ENCODE data around the gene TOP3B. TPM values are rescaled to one million over a fixed set of nuclear protein-coding genes. Genes with fewer than 3 reads are reported as not detected.
A peak's percentile ranks its signal among the peaks of the same experiment; 100 is the strongest.

The TOP3B gene
- total RNA-seq, 4 donors from 2014 or later, result 4.6 to 36.6 (median 23.4) TPM

DNA sequence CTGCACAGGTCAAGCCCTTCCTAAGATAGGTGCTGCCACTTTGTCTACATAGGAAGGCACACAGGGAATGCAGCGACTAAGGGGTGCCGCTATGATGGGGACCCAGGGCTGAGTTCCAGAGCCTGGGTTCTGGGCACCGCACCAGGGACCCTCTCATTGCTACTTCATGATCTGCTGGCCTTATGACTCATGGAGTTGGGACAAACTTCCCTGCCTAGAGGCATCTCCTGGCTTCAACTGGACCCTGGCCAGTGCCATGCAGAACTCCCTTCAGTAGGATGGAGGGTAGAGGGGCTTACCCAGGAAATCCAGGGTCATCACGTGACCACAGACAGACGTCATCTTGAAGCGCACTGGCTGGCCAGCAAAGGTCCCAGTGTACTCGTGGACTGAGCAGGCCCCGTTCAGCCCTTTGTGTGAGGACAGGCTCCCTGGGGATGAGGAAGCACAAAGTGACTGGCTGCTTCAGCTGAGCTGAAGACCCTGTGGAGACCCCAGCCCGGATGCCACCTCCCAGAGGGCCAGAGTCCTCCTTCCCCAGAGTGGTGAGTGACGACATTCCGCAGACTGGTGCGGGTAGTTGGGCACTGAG lies 8.4 kb downstream of the TOP3B start:
- Histone ChIP-seq H3K27ac (no peak overlapping the region), H3K4me1 (no peaks in the 10 kb centered on the region), H3K36me3 (peaks cover 17 to 75% (median 26%) of the 10 kb centered on the region in 3 donors), H3K4me3 (no peak overlapping the region), H3K27me3 (no peaks in the 10 kb centered on the region), H3K9me3 (no peaks in the 10 kb centered on the region)
- DNase-seq, result no peak
- intact Hi-C loops (cut with DNase I), result no loop called here
- WGBS, 2 donors, result 80 to 93% methylated on average over 10 to 11 of the region's 12 CpGs
- TF ChIP-seq POLR2A (IDR thresholded peaks at IDR 0.05), result no peak
- TF ChIP-seq, protein P1, sequence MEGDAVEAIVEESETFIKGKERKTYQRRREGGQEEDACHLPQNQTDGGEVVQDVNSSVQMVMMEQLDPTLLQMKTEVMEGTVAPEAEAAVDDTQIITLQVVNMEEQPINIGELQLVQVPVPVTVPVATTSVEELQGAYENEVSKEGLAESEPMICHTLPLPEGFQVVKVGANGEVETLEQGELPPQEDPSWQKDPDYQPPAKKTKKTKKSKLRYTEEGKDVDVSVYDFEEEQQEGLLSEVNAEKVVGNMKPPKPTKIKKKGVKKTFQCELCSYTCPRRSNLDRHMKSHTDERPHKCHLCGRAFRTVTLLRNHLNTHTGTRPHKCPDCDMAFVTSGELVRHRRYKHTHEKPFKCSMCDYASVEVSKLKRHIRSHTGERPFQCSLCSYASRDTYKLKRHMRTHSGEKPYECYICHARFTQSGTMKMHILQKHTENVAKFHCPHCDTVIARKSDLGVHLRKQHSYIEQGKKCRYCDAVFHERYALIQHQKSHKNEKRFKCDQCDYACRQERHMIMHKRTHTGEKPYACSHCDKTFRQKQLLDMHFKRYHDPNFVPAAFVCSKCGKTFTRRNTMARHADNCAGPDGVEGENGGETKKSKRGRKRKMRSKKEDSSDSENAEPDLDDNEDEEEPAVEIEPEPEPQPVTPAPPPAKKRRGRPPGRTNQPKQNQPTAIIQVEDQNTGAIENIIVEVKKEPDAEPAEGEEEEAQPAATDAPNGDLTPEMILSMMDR (IDR thresholded peaks at IDR 0.05), result no peak

DNA sequence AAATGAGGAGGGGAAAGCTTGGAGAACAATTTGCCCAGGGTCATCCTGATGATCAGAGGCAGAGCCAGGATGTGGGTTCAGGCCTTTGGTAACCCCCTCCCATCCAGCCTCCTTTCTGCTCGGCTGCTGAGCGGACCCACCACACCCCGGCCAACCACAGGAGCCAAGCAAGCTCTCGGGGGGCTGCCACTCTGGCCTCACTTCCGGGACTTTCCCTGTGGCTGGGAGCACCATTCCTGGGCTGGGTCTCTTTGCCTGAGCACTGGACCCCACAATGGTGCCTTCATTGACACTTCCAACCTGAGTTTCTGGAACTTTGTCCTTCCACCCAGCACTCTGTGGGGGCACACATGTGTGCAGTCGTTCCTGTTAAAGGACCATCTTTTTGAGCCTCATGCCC lies 9.8 kb downstream of the TOP3B start:
- H3K4me3 ChIP-seq, result no peak overlapping the region
- no peaks in the 10 kb centered on the region for H3K27me3 ChIP-seq
- 71 to 79% methylated on average over 1 to 6 of the region's 6 CpGs for WGBS, 2 donors
- H3K27ac ChIP-seq, result no peak overlapping the region
- H3K4me1 ChIP-seq, result no peaks in the 10 kb centered on the region
- no peaks in the 10 kb centered on the region for H3K9me3 ChIP-seq
- TF ChIP-seq, protein P1 (IDR thresholded peaks at IDR 0.05), result no peak
- TF ChIP-seq POLR2A (IDR thresholded peaks at IDR 0.05), result no peak
- no peak for DNase-seq
- intact Hi-C loops (cut with DNase I), result no loop called here
- peaks cover 26 to 80% (median 32%) of the 10 kb centered on the region in 3 donors for H3K36me3 ChIP-seq

DNA sequence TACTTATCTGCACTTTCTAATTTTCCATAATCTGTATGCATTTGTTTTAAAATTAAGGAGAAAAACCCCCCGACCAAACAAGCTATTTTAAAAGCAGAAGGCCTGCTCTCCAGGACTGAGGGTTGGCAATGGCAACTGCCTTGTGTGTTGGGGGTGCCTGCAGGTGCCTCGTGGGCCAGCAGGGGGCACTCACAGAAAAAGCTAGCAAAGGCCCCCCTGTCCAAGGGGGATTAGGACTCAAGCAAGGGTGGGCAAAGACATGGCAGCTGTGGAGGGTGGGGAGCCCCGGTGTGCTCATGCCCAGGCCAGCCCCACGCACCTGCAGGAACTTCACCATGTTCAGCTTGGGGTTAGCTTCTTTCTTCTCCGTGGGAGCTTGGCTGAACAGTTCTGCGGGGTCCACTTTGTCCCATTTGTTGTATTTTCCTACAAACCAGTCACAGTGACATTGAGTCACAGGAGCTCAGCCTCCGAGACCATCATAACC lies 10.3 kb downstream of the TOP3B start:
- intact Hi-C loops (cut with DNase I), result no loop called here
- H3K36me3 ChIP-seq, result peaks cover 29 to 85% (median 34%) of the 10 kb centered on the region in 3 donors

DNA sequence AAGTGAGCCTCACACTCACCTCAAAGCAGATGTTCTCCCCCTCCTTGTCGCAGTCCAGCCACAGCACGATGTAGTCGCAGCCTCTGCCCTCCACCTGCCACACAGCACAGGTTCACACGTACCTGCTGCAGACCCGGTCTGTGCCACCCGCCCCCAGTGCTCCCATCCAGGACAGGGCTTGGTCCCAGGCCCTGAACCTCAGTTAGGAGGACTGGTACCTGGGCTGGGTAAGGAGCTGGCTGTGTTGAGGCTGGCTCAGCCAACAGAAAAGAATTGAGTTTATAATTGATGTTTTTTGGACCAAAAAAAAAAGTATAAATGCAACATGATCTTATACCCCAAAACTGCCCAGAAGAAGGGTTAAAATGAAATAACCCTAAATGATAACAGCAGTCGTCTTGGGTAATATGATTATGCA lies 10.7 kb downstream of the TOP3B start:
- H3K27me3 ChIP-seq, result no peaks in the 10 kb centered on the region
- WGBS, 2 donors, result 99 to 100% methylated on average over 1 to 6 of the region's 7 CpGs
- no peaks in the 10 kb centered on the region for H3K9me3 ChIP-seq
- H3K36me3 ChIP-seq, result peaks cover 33 to 90% (median 39%) of the 10 kb centered on the region in 3 donors
- no peak overlapping the region for H3K27ac ChIP-seq
- DNase-seq, result no peak
- H3K4me3 ChIP-seq, result no peak overlapping the region
- H3K4me1 ChIP-seq, result no peaks in the 10 kb centered on the region
- TF ChIP-seq, protein P1 (IDR thresholded peaks at IDR 0.05), result no peak
- TF ChIP-seq POLR2A (IDR thresholded peaks at IDR 0.05), result no peak
- intact Hi-C loops (cut with DNase I), result no loop called here

More for the DNA sequence above, 10.3 kb downstream of the TOP3B start:
- no peaks in the 10 kb centered on the region for H3K4me1 ChIP-seq
- 67 to 76% methylated on average over 7 of the region's 7 CpGs for WGBS, 2 donors
- TF ChIP-seq, protein P1 (IDR thresholded peaks at IDR 0.05), result peak; percentile 32 to 66 (median 56)
- TF ChIP-seq POLR2A (IDR thresholded peaks at IDR 0.05), result no peak
- H3K27ac ChIP-seq, result no peak overlapping the region
- H3K4me3 ChIP-seq, result no peak overlapping the region
- no peaks in the 10 kb centered on the region for H3K9me3 ChIP-seq
- no peaks in the 10 kb centered on the region for H3K27me3 ChIP-seq
- no peak for DNase-seq

DNA sequence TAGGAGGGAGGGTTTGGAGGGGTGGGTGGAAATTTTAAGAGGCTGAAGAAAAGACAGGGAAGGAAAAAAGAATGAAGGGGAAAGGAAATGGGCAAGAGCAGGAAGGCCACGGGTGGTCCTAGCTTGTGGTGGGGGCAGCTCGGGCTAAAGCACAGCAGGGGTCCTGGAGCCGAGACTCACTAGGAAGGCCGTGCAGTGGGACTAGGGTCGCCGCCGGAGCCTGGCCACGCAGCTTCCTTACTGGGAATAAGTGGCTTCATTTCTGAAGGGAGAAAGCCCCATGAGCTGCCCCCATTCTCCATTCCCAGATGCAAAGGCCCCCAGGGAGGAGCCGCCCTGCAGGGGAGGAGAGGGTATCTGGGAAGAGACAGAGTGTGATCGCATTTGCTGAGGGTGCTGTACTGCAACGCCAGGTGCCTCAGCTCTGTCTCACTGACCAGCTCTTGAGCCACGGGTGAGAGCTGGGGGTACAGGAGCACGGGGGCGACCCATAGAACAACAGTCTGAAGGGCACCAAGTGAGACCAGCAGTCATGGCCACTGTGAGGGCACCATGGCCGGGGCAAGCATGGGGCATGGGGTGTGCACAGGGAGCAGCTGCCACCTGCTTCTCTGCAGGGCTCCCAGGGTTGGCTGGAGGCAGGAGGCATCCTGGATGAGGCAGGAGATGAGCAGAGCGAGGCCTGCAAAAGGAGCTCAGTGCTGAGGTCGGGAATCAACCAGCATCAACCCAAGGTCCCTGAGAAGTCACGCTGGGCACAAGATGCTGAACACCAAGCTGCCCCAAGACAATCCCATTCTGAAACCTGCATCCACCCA lies 11.6 kb downstream of the TOP3B start:
- Histone ChIP-seq H3K27me3 (no peaks in the 10 kb centered on the region), H3K27ac (no peak overlapping the region), H3K4me3 (no peak overlapping the region), H3K36me3 (peaks cover 33 to 98% (median 47%) of the 10 kb centered on the region in 3 donors), H3K9me3 (no peaks in the 10 kb centered on the region), H3K4me1 (no peaks in the 10 kb centered on the region)
- no peak for TF ChIP-seq POLR2A (IDR thresholded peaks at IDR 0.05)
- TF ChIP-seq, protein P1 (IDR thresholded peaks at IDR 0.05), result no peak
- DNase-seq, result no peak
- 94 to 97% methylated on average over 15 to 16 of the region's 18 CpGs for WGBS, 2 donors
- intact Hi-C loops (cut with DNase I), result no loop called here
